A673 (cell line): Measurements from ENCODE around the gene PCYT1A. TPM values are rescaled to one million over a fixed set of nuclear protein-coding genes. Genes with fewer than 3 reads are reported as not detected.
"Not testable (repeated sequence)": the region's sequence is repeated elsewhere in the genome, so short reads cannot be mapped to it uniquely, and the experiment has no call there.

ENCODE experiments used
- BruUV-seq: library from RNA; stranded (reverse); fragments of 400-500 nt; replicated peaks from 2 replicates; lab custom pipeline; 2021; lab: Mats Ljungman, UMichigan
- CTCF ChIA-PET: fragments of 300-600 bp; sonication (Branson Sonifier 250); formaldehyde crosslinking; loops from one replicate; lab custom pipeline; 2022; ENCODE audit warnings: antibody characterized with exemption; lab: Charles Lee
- POLR2A ChIA-PET: fragments of 300-600 bp; sonication (Branson Sonifier 250); formaldehyde crosslinking; loops from one replicate; lab custom pipeline; 2022; ENCODE audit warnings: antibody characterized with exemption; ENCODE audit not compliant: low non-redundant PET; lab: Charles Lee
- DNase-seq: peaks from one replicate; pipeline ENCODE4 v3.0.0-alpha.2; 2015; ENCODE audit warnings: low spot score
- H3K27ac ChIP-seq: fragments of 200-600 bp; sonication (generic); 2 replicates; pipeline ENCODE4 v1.5.1; 2016; ENCODE audit warnings: mixed run types, low read depth, mild to moderate bottlenecking, mixed read lengths, antibody characterized with exemption, low read length; ENCODE audit not compliant: poor library complexity, severe bottlenecking
- H3K27me3 ChIP-seq: fragments of 200-600 bp; sonication (generic); replicated peaks from 2 replicates; pipeline ENCODE4 v1.6.1; 2017; ENCODE audit warnings: mixed run types, low read depth, mild to moderate bottlenecking, mixed read lengths, antibody characterized with exemption, low read length; ENCODE audit not compliant: insufficient read depth, poor library complexity
- H3K36me3 ChIP-seq: fragments of 200-600 bp; sonication (generic); 2 replicates; pipeline ENCODE4 v1.6.1; 2016; ENCODE audit warnings: mixed run types, mild to moderate bottlenecking, mixed read lengths, antibody characterized with exemption, low read length; ENCODE audit not compliant: insufficient read depth, poor library complexity, severe bottlenecking
- H3K4me1 ChIP-seq: fragments of 200-600 bp; sonication (generic); 2 replicates; pipeline ENCODE4 v1.6.1; 2017; ENCODE audit warnings: mixed run types, mild to moderate bottlenecking, mixed read lengths, antibody characterized with exemption, low read length; ENCODE audit not compliant: insufficient read depth, poor library complexity, severe bottlenecking
- H3K4me3 ChIP-seq: fragments of 200-600 bp; sonication (generic); 2 replicates; pipeline ENCODE4 v1.5.1; 2016; ENCODE audit warnings: low read depth, mixed run types, mild to moderate bottlenecking, mixed read lengths, low read length; ENCODE audit not compliant: poor library complexity, severe bottlenecking
- H3K9me3 ChIP-seq: fragments of 200-600 bp; sonication (generic); 2 replicates; pipeline ENCODE4 v1.6.1; 2016; ENCODE audit warnings: mixed run types, low read depth, mild to moderate bottlenecking, mixed read lengths, antibody characterized with exemption, low read length; ENCODE audit not compliant: poor library complexity, severe bottlenecking
- CTCF ChIP-seq: fragments of 300-800, 200-600 bp; sonication (generic); conservative IDR thresholded peaks from 2 replicates; pipeline ENCODE4 v1.5.1; 2017; ENCODE audit warnings: low read depth, mild to moderate bottlenecking, antibody characterized with exemption, low read length, moderate library complexity, mixed read lengths
- EZH2 ChIP-seq: fragments of 200-600 bp; sonication (generic); IDR thresholded peaks from 2 replicates; pipeline ENCODE4 v1.6.1; 2017; ENCODE audit warnings: borderline replicate concordance, low read depth, mild to moderate bottlenecking, mixed read lengths, antibody characterized with exemption, low read length; ENCODE audit not compliant: poor library complexity, severe bottlenecking
- intact Hi-C: fragments of 100-400 bp; cut with micrococcal nuclease; formaldehyde crosslinking; loops from one replicate; pipeline ENCODE4 v1.10.0; 2022; ENCODE audit not compliant: unreplicated experiment
- total RNA-seq: library from RNA; stranded (reverse); gene quantifications from 2 replicates; pipeline ENCODE4 v1.2.3, GENCODE V29; 2021

Gene PCYT1A
- total RNA-seq, 1 experiment from 2014 or later, result 62.3 TPM

GRCh38 chr3:196186651-196187573 is 100.6 kb downstream of the PCYT1A start:
- Histone ChIP-seq H3K4me3 (no peak overlapping the region), H3K27ac (no peak overlapping the region), H3K9me3 (no peaks in the 10 kb centered on the region), H3K27me3 (no peaks in the 10 kb centered on the region), H3K4me1 (no peaks in the 10 kb centered on the region), H3K36me3 (no peaks in the 10 kb centered on the region)
- POLR2A ChIA-PET, result no interaction called here
- CTCF ChIA-PET, result no interaction called here
- no TSS peak for BruUV-seq
- DNase-seq, result no peak
- no peak for TF ChIP-seq CTCF
- no peak for TF ChIP-seq EZH2
- intact Hi-C loops, result no loop called here

GRCh38 chr3:196184881-196185280 is 102.6 kb downstream of the PCYT1A start:
- no peaks in the 10 kb centered on the region for H3K9me3 ChIP-seq
- H3K27ac ChIP-seq, result no peak overlapping the region
- TF ChIP-seq EZH2, result no peak
- TF ChIP-seq CTCF, result no peak
- no TSS peak for BruUV-seq
- H3K27me3 ChIP-seq, result no peaks in the 10 kb centered on the region
- POLR2A ChIA-PET, result no interaction called here
- no peaks in the 10 kb centered on the region for H3K36me3 ChIP-seq
- CTCF ChIA-PET, result no interaction called here
- H3K4me3 ChIP-seq, result no peak overlapping the region
- DNase-seq, result no peak
- H3K4me1 ChIP-seq, result no peaks in the 10 kb centered on the region
- intact Hi-C loops, result no loop called here

- H3K36me3 ChIP-seq, intact Hi-C loops, POLR2A ChIA-PET, H3K9me3 ChIP-seq, H3K4me3 ChIP-seq, H3K27me3 ChIP-seq, H3K4me1 ChIP-seq, H3K27ac ChIP-seq, CTCF ChIA-PET, DNase-seq, BruUV-seq: not testable (repeated sequence)
These were observed 103.4 kb downstream of the PCYT1A start for GRCh38 chr3:196184169-196184432.

GRCh38 chr3:196181127-196181546 is 106.4 kb downstream of the PCYT1A start:
- H3K27ac ChIP-seq, result no peak overlapping the region
- POLR2A ChIA-PET, result no interaction called here
- CTCF ChIA-PET, result no interaction called here
- no TSS peak for BruUV-seq
- H3K4me3 ChIP-seq, result no peak overlapping the region
- no peaks in the 10 kb centered on the region for H3K9me3 ChIP-seq
- DNase-seq, result no peak
- H3K36me3 ChIP-seq, result no peaks in the 10 kb centered on the region
- TF ChIP-seq EZH2 (no peak), CTCF (no peak)
- H3K4me1 ChIP-seq, result no peaks in the 10 kb centered on the region
- intact Hi-C loops, result no loop called here
- H3K27me3 ChIP-seq, result no peaks in the 10 kb centered on the region
